ENCODE results near the gene TRAF3.

Gene TRAF3

DNA sequence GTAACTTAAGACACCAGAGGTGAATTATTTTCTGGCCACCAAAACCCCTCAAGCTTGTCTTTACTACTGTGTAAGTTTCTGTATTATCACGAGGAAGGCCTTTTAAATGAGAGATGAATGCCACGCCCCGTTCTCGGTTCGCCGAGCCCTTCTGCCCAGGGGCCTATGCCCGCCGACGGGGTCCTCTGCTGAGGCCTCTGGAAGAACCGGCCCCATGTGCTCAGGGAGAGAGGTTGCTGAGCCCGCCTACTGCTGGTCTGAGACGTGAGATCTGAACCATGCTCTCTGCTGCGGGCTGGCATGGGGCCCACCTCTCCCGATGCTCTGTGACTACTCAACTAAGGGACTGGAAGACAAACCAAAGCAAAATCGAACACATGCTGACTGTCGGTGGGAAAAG is 166.2 kb downstream of the TRAF3 start:
- no peak for DNase-seq

DNA sequence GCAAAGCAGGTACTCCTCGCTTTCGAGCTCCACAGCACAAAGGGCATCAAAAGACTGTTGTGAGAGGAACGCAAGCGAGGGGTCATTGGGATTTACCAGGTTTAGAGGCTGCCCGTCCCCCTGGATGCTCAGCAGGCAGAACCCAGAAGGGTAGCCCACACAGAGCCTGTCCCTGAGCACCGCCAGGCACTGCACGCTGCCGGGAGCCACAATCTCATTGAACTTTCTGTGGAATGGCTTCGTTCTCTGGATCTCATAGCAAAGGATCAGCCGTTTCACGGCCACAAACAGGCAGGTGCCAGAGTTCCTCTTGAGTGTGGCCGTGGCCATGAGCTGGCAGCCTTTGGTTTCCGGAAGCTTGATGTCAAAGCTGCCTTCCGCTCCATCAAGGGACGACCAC is 166.7 kb downstream of the TRAF3 start:
- no peak for DNase-seq

DNA sequence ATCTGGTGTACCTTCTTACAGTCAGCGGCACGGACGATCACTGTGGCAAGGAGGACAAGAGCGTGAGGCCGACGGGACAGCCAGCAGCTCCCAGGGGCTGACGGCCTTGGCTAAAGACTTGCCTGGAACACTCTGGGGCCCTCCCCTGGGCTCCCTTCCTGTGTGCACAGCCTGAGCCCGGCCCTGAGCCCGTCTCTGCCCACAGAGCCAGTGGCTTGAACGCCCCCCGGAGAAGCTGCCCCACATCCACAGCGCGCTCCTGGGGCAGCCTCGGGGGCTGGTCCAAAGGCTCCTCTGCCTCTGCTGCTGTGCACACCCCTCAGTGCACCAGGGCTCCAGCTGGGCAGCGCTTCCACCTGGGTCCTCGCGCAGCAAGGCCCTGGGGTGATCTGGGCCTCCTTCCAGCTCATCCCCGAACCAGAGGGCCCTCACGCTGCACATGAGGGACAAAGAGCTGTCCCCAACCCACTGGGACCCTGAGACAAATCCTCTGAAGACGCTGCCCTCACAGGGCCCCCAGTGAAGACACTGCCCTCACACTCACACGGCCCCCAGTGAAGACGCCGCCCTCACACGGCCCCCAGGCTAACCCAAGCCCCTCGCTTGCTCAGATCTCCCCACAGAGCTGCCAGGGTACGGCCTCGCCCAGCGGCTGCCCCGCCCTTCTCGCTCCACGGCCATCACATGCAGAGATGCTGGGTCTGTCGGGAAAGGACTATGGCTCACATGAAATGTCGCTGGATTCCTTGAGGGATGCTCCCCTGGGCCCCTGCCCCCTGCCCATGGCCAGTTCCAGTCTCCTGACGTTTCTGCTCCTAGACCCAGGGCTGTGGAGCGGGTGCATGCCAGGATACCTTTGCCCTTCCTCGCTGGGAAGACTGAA is 167.4 kb downstream of the TRAF3 start:
- no peak for DNase-seq

GRCh38 chr14:102945346-102946130 is 168.3 kb downstream of the TRAF3 start:
- peak; percentile 70 for DNase-seq

DNA sequence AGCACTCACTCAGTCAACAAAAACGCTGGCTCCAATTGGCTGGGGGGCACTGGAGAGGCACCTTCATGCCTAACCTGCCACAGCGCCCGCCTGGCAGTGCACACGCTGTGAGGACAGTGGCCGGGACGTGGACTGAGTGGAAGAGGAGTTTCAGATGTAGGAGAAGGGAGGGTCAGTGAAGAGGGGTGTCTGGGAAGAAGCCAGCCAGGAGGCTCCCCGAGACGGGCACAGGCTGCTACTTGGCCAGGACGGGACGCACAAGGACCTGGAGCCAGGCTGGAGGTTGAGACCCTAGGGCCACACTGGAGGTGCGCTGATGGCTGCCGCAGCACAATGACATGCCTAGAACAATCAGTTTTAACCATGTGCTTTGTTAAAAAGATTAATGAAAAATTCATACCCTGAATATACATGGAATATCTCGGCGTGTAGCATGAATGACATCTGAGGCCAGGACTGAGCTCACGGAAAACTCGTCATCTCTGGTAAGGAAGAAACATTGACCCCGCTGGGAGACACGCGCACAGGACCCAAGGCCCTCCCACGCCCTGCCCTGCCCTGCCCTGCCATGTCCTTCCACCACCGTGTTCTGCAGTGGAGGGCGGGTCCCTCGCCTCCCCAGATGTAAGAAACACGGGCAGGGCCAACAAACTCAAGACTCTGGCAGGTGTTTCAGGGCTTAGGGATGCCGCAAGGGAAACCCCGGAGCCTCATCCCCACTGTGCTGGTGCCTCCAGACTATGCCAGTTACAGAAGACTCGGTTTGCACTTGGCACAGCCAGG is 170.3 kb downstream of the TRAF3 start:
- no peak for DNase-seq

GRCh38 chr14:102948698-102949061 is 171.4 kb downstream of the TRAF3 start:
- no peak for DNase-seq

DNA sequence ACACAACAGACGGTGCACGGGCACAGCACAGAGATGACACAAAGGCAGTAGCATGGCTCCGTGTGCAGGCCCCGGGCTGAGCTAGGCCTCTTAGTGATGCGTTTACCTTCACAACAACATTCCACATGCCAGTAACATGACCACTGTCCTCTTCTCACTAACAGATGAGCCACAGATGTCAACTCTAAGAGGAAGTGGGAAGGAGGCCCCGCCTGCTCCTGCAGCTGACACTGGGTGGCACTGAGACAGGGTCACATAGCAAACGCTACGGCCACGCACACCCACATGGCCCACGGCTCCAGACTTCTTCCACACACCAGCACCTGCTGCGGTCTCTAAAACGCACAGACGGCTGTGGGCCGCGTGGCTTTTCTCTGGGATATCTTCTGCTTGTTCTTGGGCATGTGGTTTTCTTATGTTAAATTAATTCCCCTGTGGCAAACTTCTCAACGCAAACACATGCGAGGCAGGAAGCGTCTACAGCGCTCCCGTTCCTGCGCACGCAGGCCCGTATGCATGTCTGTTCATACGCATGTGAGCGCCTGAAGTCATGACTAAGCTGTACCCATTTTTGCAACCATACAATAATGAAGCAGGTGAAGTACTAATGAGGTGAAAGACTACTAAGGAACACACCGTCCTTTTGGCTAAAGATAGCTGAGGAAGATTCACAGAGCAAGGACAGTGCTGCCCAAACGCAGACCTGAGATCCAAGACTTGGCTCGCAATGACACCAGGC is 172.0 kb downstream of the TRAF3 start:
- peak; percentile 77 for DNase-seq

- no peak for DNase-seq
Measured at GRCh38 chr14:102949801-102950451, 172.7 kb downstream of the TRAF3 start.

DNA sequence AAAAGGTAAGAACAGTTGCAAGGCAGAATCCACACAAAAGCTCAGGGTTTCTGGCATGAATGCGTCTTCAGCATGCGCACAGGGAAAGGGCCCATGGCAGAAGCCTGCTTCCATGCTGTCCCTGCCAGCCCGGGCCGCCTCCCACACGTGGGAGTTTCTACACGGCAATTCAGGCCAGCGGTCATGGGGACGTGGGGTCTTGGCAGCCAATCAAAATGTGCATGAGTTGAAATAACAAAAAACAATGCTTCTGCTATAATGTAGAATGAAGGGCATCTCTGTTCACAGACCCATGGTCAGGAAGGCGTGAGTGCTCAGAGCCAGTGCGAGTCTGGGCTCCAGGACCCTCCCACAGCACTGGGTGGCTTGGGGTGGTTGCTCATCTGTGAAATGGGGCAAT is 173.8 kb downstream of the TRAF3 start:
- no peak for DNase-seq

DNA sequence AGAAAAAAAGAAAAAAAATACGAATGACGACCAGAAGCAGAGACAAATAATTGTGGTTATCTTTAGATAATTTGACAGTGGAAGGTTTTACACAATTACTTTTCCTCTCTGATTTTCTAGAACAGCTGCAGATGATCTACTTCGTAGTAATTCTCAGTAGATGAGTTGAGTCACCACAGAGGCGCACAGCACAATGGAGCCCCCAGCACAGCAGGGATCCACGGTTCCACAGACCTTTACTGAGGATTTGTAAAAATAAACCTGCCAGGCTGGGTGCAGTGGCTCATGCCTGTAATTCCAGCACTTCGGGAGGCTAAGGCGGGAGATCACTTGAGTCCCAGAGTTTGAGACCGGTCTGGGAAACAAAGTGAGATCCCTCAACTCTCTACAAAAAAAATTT is 174.6 kb downstream of the TRAF3 start:
- DNase-seq: peak; percentile 81

DNA sequence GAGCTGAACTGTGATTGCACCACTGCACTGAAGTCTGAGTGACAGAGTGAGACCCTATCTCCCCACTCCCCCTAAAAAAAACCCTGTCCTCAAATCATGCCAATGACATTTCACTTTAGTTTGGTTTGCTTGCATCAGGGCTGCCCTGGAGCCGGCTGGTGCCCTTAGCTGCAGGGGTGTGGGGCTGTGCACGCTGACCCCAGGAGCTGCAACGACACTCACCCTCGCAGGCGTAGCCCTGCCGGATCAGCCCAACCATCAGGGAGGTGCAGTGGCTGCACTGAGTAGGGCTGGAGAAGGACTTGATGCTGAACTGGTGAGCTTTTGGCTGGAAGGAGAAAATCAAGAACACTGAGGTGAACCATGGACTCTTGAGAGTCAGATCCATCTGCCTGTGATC is 175.0 kb downstream of the TRAF3 start:
- no peak for DNase-seq

- no peak for DNase-seq
Measured at GRCh38 chr14:102953100-102953499, 175.9 kb downstream of the TRAF3 start.

DNA sequence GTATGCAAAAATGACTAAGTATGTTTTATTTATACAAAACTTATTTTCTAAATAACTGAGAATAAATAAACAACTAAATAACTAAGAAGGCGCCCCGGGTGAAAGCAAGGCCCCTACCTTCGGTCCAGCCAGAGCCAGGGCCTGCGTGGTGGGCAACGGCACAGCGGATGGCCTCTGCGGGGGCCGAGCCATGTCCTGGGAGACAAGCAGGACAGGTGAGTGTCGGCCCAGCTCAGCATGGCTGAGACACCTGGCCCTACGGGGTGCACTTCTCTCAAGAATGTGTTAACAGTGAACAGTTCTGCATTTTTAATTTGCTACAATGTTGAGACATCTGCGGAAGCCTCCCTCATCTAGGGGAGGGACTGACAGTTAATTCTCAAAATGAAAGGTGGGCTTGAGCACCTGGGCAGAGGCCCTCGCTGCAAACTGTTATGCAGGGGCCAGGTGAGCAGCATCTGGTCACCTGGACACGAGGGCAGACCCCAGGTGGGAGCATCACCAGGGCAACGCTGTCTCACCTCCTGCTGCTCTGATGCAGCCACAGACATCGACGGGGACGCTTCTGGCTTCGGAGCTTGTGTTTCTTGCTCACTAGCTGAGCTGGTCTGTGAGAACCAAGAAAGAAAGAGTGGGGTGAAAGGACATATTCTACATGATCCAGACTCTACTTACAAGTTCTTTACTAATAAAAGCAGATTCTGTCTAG is 177.0 kb downstream of the TRAF3 start:
- no peak for DNase-seq

DNA sequence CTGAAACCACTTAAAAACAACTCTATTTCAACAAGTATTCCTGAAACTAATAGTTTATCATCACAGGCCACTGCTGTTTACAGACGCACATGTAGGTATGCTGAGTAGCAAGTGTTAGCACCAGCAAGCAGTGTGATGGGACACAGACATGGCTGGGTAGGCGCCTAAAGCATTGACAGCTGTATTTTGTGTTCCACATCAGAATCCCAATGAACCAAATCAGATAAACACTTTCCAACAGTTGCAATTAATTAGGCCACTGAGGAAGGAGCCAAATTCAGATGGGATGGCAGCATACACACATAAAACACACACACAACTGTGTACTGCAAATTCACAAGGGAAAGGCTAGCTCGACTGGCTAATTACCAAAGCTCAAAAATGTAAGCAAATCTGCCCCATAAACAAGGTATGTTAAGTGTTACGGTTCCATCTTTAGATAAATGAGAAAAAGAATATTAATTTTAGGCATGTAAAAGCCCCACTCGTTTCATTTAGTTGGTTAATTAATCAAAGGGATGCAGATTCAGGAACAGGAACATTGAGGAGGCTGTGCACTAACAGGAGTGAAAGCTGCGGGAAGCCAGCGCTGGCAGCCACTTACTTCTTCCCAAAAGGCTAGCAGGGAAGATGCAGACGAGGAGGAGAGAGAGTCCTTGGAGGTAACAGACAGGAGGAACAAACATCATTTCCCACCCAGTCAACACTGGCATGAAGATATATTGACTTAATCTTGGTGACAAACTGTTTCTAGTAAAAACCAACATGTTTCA is 178.6 kb downstream of the TRAF3 start:
- no peak for DNase-seq

DNA sequence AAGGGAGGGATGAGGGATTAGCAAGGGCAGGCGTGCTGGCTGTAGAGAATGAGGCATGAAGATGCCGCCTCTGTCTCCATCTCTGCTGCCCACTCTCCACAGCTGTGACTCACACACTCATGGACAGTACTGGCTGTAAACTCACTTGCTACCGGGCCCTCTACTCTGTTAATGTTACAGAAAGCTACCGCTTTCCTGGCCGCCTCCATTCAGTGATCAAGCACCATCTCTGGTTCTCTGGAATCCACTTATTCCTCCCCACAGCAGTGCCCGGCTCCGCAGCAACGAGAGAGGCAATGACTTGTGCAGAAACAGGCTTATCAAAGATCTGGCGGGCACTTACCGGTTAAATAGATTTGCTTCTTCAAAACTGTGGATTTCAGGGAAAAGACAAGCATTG is 180.0 kb downstream of the TRAF3 start:
- DNase-seq: no peak

GRCh38 chr14:102958461-102958860 is 181.2 kb downstream of the TRAF3 start:
- no peak for DNase-seq
